Measurements from ENCODE around the gene KCNMB2. TPM values are rescaled to one million over a fixed set of nuclear protein-coding genes. Genes with fewer than 3 reads are reported as not detected.

KCNMB2 gene
- total RNA-seq, 2 experiments from 2014 or later = not detected

DNA sequence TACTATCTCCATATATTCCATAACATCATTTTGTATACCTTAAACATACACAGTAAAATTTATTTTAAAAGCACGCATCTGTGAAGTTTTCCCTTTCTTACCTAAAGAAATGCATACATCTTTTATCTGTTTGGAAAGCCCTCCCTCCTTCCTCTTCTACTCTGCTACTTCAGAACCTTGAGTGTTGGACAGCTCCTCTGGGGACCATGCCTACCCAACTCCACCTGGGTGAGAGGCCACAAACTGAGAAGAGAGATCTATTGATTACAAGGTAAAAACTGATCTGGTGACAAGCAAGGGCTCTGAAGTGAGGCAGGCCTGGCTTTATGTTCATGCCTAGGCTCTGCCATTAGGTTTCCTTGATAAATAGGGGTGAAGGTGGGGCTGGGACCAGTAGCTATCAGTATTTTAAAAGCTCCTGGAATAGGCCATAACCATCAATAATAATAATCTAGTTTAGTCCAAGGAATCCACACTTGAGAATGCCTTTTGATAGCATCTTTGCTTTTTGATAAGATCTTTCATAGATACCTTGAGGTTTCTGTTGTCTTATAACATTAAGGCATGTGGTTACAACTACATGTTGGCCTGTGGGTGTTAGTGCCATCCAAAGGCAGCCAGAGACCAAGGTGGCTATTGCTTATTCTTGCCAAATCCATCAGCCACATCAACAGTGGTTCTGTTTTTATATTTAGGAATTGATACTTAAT lies 148.8 kb downstream of the KCNMB2 start:
- ChIA-PET CTCF (no interaction called here), POLR2A (no interaction called here)
- Mint-ChIP-seq H3K27ac (no peak overlapping the region), H3K9me3 (no peaks in the 10 kb centered on the region), H3K36me3 (ENCODE audit: low read depth) (no peaks in the 10 kb centered on the region), H3K4me1 (no peaks in the 10 kb centered on the region), H3K4me3 (no peak overlapping the region), H3K27me3 (no peaks in the 10 kb centered on the region)
- DNase-seq = no peak

DNA sequence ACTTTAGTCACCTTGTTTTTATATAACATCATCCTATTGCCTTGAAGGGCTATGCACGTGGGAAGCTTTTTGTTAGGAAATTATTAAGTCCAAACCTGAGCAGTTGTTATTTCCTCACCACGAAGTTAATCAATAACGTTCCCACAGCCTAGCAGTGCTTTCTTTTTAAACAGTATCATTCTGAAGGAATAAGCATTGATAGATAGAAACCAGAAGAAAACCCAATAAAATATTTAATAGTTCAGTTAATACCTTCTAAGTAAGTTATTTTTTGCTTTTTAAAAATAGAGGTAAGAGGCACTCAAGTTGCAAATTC lies 149.3 kb downstream of the KCNMB2 start:
- CTCF ChIA-PET = no interaction called here
- Mint-ChIP-seq H3K9me3 (no peaks in the 10 kb centered on the region), H3K36me3 (ENCODE audit: low read depth) (no peaks in the 10 kb centered on the region), H3K27ac (no peak overlapping the region), H3K4me1 (no peaks in the 10 kb centered on the region), H3K4me3 (no peak overlapping the region), H3K27me3 (no peaks in the 10 kb centered on the region)
- no peak for DNase-seq
- POLR2A ChIA-PET = no interaction called here

DNA sequence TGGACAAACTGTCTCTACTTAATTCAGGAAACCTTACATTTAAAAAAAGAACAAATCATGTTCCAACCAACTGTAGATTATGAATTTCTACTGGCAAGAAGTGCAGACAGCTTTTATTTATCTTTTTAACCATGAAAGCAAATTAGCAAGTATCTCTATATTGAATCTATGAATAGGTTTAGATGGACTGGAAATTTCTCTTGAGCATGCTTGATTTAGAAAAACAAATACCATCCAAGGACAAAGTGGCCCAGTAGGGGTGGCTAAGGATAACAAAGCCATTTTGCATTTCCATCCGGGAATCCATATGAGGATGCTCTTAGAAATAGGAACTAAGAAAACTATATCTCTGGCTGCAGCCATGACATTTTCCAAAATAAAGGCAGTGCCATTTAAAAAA lies 150.6 kb downstream of the KCNMB2 start:
- POLR2A ChIA-PET = no interaction called here
- Mint-ChIP-seq H3K27me3 (no peaks in the 10 kb centered on the region), H3K9me3 (no peaks in the 10 kb centered on the region), H3K4me3 (no peak overlapping the region), H3K36me3 (ENCODE audit: low read depth) (no peaks in the 10 kb centered on the region), H3K27ac (no peak overlapping the region), H3K4me1 (no peaks in the 10 kb centered on the region)
- DNase-seq = no peak
- CTCF ChIA-PET = no interaction called here

DNA sequence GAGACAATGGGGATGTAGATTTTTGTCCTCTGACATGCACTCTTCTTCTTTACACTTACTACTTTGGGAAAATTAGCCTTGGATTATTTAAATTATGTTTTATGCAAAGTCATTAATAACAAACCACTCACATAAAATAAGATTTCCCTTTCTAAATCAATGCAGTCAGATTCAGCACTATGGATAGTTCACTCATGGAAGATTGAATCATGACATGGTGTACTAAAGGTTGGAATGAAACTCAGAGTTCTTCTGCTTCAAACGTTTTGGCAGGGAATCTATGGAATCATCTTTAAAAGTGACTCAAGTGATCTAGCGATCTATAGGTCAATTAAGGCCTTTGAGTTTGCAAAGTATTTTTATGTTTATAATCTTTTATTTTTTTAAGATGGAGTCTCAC lies 154.3 kb downstream of the KCNMB2 start:
- DNase-seq = no peak
- ChIA-PET CTCF (no interaction called here), POLR2A (no interaction called here)
- H3K4me1 Mint-ChIP-seq = no peaks in the 10 kb centered on the region
- H3K27me3 Mint-ChIP-seq = no peaks in the 10 kb centered on the region
- peaks cover 6% of the 10 kb centered on the region for H3K9me3 Mint-ChIP-seq
- H3K27ac Mint-ChIP-seq = no peak overlapping the region
- no peaks in the 10 kb centered on the region for H3K36me3 Mint-ChIP-seq (ENCODE audit: low read depth)
- H3K4me3 Mint-ChIP-seq = no peak overlapping the region

DNA sequence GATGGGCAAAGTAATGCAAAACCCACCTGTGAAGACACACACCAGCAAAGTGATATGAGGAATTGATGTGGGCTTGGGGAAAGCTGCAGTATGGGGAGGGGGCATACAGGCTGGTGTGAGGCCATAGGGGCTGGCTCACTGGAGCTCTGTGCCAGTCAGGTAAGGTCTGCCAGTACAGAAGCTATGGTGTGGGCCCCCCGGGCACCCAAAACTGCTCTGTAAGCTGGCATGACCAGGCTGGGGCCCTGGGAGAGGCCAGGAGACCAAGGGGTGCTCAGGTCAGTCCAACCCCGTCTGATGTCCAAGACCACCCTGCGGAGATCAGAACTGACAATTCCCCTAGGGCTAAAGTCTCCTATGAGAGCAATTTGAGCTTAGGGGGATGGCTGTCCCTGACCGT lies 163.1 kb downstream of the KCNMB2 start:
- Mint-ChIP-seq H3K4me1 (no peaks in the 10 kb centered on the region), H3K4me3 (no peak overlapping the region), H3K9me3 (peaks cover 10% of the 10 kb centered on the region), H3K27me3 (no peaks in the 10 kb centered on the region), H3K36me3 (ENCODE audit: low read depth) (no peaks in the 10 kb centered on the region), H3K27ac (no peak overlapping the region)
- CTCF ChIA-PET = no interaction called here
- DNase-seq = no peak
- POLR2A ChIA-PET = interaction anchor here (0.8 kb wide), 1 partner anchor 22 kb away, joined by 3 read pairs; no protein-coding TSS in a partner anchor

DNA sequence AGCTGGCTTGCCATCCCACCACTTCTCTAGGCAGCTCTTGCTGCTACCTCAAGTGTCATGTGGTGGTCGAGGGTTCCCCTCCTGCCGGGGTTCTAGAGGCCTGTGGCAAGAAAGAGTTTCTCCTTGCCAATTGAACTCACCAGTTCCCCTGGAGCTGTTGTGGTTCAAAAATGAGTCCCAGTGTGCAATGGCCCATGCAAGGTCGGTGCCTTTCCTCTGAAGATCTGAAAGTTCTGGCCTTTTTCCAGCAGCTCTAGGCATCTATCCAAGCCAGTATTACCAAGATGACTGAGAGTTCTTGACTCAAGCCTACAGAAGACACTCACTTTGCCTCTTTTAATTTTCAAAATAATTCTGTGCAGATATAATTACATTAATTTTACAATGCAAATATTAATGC lies 163.6 kb downstream of the KCNMB2 start:
- Mint-ChIP-seq H3K27me3 (no peaks in the 10 kb centered on the region), H3K4me1 (no peaks in the 10 kb centered on the region), H3K36me3 (ENCODE audit: low read depth) (no peaks in the 10 kb centered on the region), H3K9me3 (peaks cover 10% of the 10 kb centered on the region), H3K27ac (no peak overlapping the region), H3K4me3 (no peak overlapping the region)
- ChIA-PET POLR2A (interaction anchor here (0.8 kb wide), 1 partner anchor 22 kb away, joined by 3 read pairs; no protein-coding TSS in a partner anchor), CTCF (no interaction called here)
- no peak for DNase-seq

DNA sequence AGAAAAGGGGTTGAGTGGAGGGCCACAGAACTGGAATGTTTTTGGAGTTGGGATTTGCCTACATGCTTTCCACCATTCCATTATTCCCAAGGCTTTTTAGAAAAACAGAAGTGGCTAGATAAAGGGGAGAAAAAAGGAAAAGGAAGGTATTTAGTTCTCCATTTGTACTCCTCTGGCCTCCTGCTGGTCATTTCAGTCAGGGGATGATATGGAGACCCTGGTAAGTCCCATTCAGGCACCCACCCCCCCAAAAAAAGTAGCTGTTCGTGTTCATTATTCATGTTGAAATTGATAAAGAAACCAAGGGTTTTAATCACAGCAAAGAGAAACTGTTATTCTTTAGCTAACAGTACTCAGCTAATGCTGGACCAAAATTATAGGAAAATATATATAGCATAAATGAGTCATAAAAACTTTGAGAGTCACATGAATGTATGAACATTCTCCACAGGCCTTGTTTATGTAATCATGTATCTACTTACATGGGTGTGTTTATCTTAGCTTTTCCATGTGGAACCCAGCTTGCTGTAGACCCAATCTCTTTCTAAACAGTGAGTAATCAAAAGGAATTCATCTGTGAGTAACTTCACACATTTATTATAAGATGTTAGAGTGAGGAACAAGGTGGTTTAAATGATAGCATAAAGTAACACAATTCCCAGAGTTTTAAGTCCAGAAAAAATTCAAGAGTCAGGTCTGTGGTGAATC lies 167.2 kb downstream of the KCNMB2 start:
- no peak for DNase-seq
- Mint-ChIP-seq H3K9me3 (no peaks in the 10 kb centered on the region), H3K4me3 (no peak overlapping the region), H3K4me1 (no peaks in the 10 kb centered on the region), H3K36me3 (ENCODE audit: low read depth) (no peaks in the 10 kb centered on the region), H3K27ac (no peak overlapping the region), H3K27me3 (no peaks in the 10 kb centered on the region)
- ChIA-PET CTCF (no interaction called here), POLR2A (no interaction called here)

DNA sequence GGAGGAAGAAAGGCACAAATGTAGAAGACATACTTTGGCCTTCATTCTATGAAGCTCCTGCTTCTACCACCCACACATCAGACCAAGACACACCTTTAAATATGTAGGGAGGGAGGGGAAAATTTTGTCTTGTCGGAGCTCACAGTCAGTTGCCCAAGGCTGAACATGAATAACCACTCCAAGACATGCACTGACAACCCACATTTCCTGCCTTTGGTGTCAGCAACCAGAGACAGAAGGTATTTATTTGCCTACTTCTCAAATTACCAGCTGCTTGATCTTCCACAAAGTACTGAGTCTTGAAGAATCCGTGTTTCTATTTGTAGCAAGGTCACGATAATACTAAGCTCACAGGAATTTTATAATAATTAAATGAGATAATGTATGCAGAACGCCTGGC lies 169.7 kb downstream of the KCNMB2 start:
- H3K9me3 Mint-ChIP-seq = no peaks in the 10 kb centered on the region
- no peaks in the 10 kb centered on the region for H3K27me3 Mint-ChIP-seq
- no peak overlapping the region for H3K4me3 Mint-ChIP-seq
- POLR2A ChIA-PET = no interaction called here
- H3K4me1 Mint-ChIP-seq = no peaks in the 10 kb centered on the region
- no peaks in the 10 kb centered on the region for H3K36me3 Mint-ChIP-seq (ENCODE audit: low read depth)
- no peak overlapping the region for H3K27ac Mint-ChIP-seq
- CTCF ChIA-PET = no interaction called here
- DNase-seq = no peak

DNA sequence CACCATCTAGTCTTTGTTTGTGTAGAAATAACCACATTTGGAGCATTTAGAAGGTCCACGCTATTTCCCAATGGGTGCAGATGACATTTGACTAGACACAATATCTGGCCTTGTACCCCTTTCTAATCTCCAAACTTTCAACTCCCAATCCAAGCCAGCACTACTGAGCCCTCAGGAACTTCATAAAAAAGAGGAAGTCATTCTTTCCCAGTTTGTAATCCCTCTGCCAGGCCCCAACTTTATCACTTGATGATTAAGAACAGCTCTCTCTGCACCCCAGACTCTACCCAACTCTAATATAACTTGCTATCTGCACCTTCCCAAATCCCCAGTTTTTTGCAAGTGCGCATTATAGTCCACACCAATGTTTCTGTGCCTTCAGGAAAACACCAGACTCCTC lies 170.2 kb downstream of the KCNMB2 start:
- no peak overlapping the region for H3K4me3 Mint-ChIP-seq
- H3K27ac Mint-ChIP-seq = no peak overlapping the region

DNA sequence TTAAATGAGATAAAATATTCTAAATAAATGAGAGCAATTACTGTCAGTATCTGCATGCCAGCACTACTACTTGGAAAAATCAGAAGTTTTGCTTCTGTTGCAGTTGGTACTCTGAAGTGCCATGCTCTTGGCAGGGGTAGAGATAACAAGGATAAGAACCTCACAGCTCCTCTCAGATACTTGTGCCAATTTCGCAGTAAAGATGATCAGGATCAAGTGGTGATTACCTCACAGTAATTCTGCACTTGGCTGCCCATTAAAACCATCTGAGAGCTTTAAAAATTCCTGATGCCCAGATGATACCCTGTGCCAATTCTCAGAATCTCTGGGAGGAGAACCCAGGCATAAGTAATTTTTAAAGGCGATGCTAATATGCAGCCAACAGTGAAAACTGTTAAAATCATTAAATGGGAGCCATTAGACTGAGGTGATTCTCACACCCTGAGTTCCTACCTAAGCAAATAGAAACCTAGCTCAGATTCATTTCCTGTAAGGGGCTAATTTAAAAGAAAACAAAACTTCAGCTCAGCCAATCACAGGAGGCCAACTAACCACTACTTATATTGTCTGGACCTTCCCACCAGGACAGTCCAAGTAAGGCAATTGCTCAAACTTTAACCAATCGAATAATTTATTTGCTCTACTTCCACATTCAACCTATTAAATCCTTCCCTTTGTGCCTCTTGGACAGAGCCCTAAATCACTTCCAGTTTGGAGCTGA lies 171.2 kb downstream of the KCNMB2 start:
- no peak overlapping the region for H3K27ac Mint-ChIP-seq
- DNase-seq = no peak
- no peaks in the 10 kb centered on the region for H3K36me3 Mint-ChIP-seq (ENCODE audit: low read depth)
- ChIA-PET CTCF (no interaction called here), POLR2A (no interaction called here)
- no peaks in the 10 kb centered on the region for H3K9me3 Mint-ChIP-seq
- H3K4me3 Mint-ChIP-seq = no peak overlapping the region
- no peaks in the 10 kb centered on the region for H3K27me3 Mint-ChIP-seq
- no peaks in the 10 kb centered on the region for H3K4me1 Mint-ChIP-seq

More for the DNA sequence above, 170.2 kb downstream of the KCNMB2 start:
- CTCF ChIA-PET = no interaction called here
- no peaks in the 10 kb centered on the region for H3K36me3 Mint-ChIP-seq (ENCODE audit: low read depth)
- POLR2A ChIA-PET = no interaction called here
- no peaks in the 10 kb centered on the region for H3K4me1 Mint-ChIP-seq
- DNase-seq = no peak
- H3K27me3 Mint-ChIP-seq = no peaks in the 10 kb centered on the region
- H3K9me3 Mint-ChIP-seq = no peaks in the 10 kb centered on the region

DNA sequence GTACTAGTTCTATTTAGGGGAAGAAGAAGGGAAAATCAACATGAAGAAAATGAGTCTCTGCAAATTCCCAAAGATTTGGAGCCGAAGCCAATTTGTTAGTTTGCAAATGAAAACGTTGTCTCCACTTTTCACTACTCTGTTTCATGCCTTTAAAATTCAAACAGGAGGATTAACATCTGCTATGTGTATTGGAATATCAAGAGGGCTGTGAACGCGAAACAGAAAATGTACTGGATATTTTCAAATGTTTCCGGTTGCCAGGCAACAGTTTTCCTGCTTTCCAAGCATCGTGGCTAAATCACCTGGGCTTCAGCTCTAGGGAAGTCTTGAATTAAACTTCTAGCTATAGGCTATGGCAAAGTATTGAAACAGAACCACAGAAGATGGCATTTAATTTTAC lies 172.8 kb downstream of the KCNMB2 start:
- no peak overlapping the region for H3K4me3 Mint-ChIP-seq
- H3K27me3 Mint-ChIP-seq = no peaks in the 10 kb centered on the region
- CTCF ChIA-PET = interaction anchor here (0.8 kb wide), 1 partner anchor 11 kb away, joined by 3 read pairs; no protein-coding TSS in a partner anchor
- H3K36me3 Mint-ChIP-seq (ENCODE audit: low read depth) = no peaks in the 10 kb centered on the region
- H3K4me1 Mint-ChIP-seq = no peaks in the 10 kb centered on the region
- no peak for DNase-seq
- no peak overlapping the region for H3K27ac Mint-ChIP-seq
- no peaks in the 10 kb centered on the region for H3K9me3 Mint-ChIP-seq
- POLR2A ChIA-PET = no interaction called here

DNA sequence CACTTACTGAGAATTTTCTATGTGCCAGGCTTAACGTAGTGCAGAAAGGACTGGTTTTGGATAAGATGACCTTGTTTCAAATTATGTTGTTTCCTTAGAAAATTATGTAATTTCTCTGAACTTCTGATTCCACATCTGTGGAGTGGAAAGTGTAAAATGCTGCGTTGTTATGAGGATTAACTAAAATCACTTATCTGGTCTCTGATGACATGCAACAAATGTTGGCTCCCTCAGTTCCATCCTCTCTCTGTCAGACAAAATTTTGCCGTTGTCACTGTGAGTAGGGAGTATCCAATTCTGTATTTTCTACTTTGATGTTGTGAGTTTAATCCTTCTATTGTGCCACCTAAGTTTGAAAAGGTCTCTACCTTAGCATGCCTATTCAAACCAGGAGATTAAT lies 175.5 kb downstream of the KCNMB2 start:
- POLR2A ChIA-PET = no interaction called here
- Mint-ChIP-seq H3K27ac (no peak overlapping the region), H3K9me3 (no peaks in the 10 kb centered on the region), H3K36me3 (ENCODE audit: low read depth) (no peaks in the 10 kb centered on the region), H3K4me3 (no peak overlapping the region), H3K27me3 (no peaks in the 10 kb centered on the region), H3K4me1 (no peaks in the 10 kb centered on the region)
- CTCF ChIA-PET = no interaction called here
- no peak for DNase-seq

DNA sequence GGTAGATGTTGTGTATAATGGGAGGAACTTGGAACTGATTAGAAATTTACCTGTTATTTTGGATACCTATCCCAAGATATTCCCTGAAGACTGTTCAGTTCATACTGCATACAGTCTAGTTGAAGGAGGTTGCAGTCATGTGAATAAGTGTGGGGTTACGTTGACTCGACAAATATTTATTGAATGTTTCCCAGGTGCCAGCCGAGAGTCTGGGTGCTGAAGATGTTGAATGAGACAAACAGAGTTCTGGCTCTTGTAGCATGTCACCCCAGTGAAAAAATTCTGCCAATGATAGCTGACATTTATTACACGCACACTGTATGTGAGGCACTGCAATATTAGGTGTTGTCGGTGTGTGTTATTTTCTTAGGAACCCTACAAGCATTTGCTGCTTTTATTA lies 176.0 kb downstream of the KCNMB2 start:
- H3K4me3 Mint-ChIP-seq = no peak overlapping the region
- no peaks in the 10 kb centered on the region for H3K4me1 Mint-ChIP-seq
- H3K36me3 Mint-ChIP-seq (ENCODE audit: low read depth) = no peaks in the 10 kb centered on the region
- CTCF ChIA-PET = no interaction called here
- H3K27ac Mint-ChIP-seq = no peak overlapping the region
- H3K27me3 Mint-ChIP-seq = no peaks in the 10 kb centered on the region
- no peak for DNase-seq
- H3K9me3 Mint-ChIP-seq = no peaks in the 10 kb centered on the region
- POLR2A ChIA-PET = no interaction called here
